Ectodermal cell (in vitro differentiated cells): ENCODE results near the gene NIT2.

Source experiments
- H3K27ac ChIP-seq: 2 replicates; pipeline ENCODE4 v1.7.0; 2013; ENCODE audit warnings: mild to moderate bottlenecking, low read depth, low read length; ENCODE audit not compliant: insufficient read depth, poor library complexity, severe bottlenecking
- H3K27me3 ChIP-seq: 2 replicates; pipeline ENCODE4 v1.7.0; 2013; ENCODE audit warnings: mild to moderate bottlenecking, low read length; ENCODE audit not compliant: insufficient read depth, control insufficient read depth, poor library complexity, severe bottlenecking
- H3K36me3 ChIP-seq: one replicate; pipeline ENCODE4 v1.7.0; 2013; ENCODE audit warnings: low read length; ENCODE audit not compliant: control insufficient read depth, insufficient read depth
- H3K4me1 ChIP-seq: one replicate; pipeline ENCODE4 v1.7.0; 2013; ENCODE audit warnings: low read length; ENCODE audit not compliant: control insufficient read depth, insufficient read depth
- H3K4me3 ChIP-seq: 2 replicates; pipeline ENCODE4 v1.7.0; 2013; ENCODE audit warnings: low read depth, low read length, control low read depth; ENCODE audit not compliant: insufficient read depth
- H3K9me3 ChIP-seq: 2 replicates; pipeline ENCODE4 v1.7.0; 2013; ENCODE audit warnings: mild to moderate bottlenecking, low read length, moderate library complexity; ENCODE audit not compliant: control insufficient read depth
- WGBS, 2 experiments: methylation state at CpG; one replicate each; pipeline ENCODE4 v1.1.7; 2013; ENCODE audit warnings: missing lambda C conversion rate in 2 of 2; 5-methylcytosine and 5-hydroxymethylcytosine counted together

The NIT2 gene

DNA sequence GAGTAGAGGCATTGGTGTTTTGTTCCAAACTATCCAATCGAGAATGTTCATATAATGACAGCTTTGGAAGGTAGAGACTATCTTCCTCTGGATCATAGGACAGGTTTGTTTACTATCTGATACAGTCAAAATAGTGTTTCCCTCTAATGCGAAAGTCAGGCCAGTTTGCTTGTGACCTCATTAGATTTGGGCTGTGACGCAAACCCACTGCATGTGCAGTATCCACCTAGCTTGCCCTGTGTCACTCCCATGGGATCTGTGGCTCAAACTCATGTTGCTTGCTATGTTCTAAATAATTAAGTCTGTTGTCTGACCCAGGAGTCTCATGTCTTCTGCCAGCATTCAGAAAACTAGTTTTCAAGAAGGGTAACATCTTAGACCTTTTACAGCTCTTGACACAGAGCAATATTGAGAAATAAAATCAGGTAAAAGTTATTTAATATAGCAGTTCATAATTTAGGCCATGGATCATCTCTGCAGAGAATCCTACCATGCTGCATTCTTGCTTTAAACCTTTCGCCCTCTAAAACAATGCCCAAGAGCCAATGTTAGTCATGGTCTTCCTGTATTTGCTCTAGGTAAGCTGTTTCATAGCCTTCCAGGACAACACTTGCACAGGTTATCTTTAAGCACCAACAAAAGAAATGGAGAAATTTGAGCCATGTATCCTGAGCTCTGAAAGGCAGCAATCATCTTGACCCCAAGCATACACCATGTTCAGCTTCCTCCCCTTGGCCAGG is 26.4 kb downstream of the NIT2 start:
- 93 to 95% methylated on average over 4 of the region's 4 CpGs for WGBS, 2 experiments

DNA sequence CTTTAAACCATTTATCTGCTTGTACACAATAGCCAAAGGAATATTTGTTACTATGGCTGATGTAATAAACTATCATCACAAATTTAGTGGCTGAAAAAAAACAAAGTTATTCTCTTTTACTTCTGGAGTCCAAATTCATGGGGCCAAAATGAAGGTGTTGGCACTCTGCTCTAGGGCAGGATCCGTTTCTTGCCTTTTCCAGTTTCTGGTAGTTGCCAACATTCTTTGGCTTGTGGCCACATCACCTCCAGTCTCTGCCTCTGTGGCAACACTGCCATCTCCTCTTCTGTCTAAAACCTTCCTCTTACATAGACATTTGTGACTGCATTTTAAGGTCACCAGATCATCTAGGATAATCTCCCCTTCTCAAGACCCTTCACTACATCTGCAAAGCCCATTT is 27.3 kb downstream of the NIT2 start:
- Histone ChIP-seq H3K27ac (no peak overlapping the region), H3K9me3 (no peaks in the 10 kb centered on the region), H3K4me1 (no peaks in the 10 kb centered on the region), H3K4me3 (no peak overlapping the region), H3K27me3 (no peaks in the 10 kb centered on the region), H3K36me3 (peaks cover 18% of the 10 kb centered on the region)
- 94 to 98% methylated on average over 1 of the region's 1 CpG for WGBS, 2 experiments

More for the DNA sequence above, 26.4 kb downstream of the NIT2 start:
- Histone ChIP-seq H3K27ac (no peak overlapping the region), H3K27me3 (no peaks in the 10 kb centered on the region), H3K4me1 (no peaks in the 10 kb centered on the region), H3K4me3 (no peak overlapping the region), H3K36me3 (peaks cover 14% of the 10 kb centered on the region), H3K9me3 (no peaks in the 10 kb centered on the region)

DNA sequence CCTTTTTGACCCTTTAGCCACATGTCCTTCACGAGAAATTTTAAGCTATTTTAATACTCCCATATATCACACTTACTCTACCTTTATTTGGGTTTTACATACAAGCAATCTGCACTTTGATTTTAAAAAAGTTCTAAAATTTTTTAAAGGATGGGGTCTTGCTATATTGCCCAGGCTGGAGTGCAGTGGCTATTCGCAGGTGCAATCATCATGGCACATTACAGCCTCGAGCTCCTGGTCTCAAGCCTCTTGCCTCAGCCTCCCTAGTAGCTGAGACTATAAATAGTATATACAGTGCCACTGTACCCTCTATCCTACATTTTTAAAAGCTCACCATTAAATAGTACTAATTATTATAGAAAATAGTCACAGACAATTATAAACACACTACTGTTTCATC is 29.9 kb downstream of the NIT2 start:
- Histone ChIP-seq H3K4me3 (no peak overlapping the region), H3K4me1 (no peaks in the 10 kb centered on the region), H3K36me3 (peaks cover 21% of the 10 kb centered on the region), H3K27me3 (no peaks in the 10 kb centered on the region), H3K27ac (no peak overlapping the region), H3K9me3 (no peaks in the 10 kb centered on the region)
- 95% methylated on average over 3 of the region's 3 CpGs for WGBS, 2 experiments

DNA sequence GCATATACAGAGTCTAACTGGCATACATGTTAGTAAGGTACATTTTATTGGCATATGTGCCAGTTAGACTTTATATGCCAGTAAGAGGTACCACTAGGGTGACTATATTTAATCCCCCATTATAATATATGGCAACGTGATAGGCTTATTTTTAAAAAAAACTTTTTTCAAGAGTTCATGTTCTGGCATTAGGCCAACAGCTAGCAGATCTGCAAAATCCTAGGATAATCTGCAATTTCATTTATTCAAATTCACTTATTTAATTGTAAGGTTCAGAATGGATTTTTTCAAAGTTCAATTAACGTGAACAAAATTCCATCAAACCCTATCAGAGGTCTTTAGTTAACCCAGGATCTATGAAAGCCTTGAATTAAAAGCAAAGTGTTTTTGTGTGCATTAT is 31.9 kb downstream of the NIT2 start:
- no peak overlapping the region for H3K4me3 ChIP-seq
- WGBS, 2 experiments = 89 to 93% methylated on average over 1 to 2 of the region's 2 CpGs
- H3K36me3 ChIP-seq = peaks cover 15% of the 10 kb centered on the region

DNA sequence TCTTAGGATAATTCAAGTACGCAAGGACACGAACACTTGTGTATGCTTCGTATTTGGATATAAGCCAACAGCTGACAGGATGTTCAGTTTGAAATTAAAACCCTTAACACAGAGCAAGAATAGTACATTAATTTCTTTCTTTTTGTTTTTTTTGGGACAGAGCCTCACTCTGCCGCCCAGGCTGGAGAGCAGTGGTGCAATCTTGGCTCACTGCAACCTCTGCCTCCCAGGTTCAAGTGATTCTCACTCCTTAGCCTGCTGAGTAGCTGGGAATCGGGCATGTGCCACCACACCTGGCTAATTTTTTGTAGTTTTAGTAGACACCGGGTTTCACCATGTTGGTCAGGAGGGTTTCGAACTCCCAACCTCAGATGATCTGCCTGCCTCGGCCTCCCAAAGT is 33.9 kb downstream of the NIT2 start:
- Histone ChIP-seq H3K9me3 (no peaks in the 10 kb centered on the region), H3K4me1 (no peaks in the 10 kb centered on the region), H3K36me3 (peaks cover 13% of the 10 kb centered on the region), H3K27ac (no peak overlapping the region), H3K27me3 (no peaks in the 10 kb centered on the region), H3K4me3 (no peak overlapping the region)
- 94% methylated on average over 8 of the region's 8 CpGs for WGBS, 2 experiments

More for the DNA sequence above, 31.9 kb downstream of the NIT2 start:
- H3K27ac ChIP-seq = no peak overlapping the region
- H3K27me3 ChIP-seq = no peaks in the 10 kb centered on the region
- H3K9me3 ChIP-seq = no peaks in the 10 kb centered on the region
- no peaks in the 10 kb centered on the region for H3K4me1 ChIP-seq

DNA sequence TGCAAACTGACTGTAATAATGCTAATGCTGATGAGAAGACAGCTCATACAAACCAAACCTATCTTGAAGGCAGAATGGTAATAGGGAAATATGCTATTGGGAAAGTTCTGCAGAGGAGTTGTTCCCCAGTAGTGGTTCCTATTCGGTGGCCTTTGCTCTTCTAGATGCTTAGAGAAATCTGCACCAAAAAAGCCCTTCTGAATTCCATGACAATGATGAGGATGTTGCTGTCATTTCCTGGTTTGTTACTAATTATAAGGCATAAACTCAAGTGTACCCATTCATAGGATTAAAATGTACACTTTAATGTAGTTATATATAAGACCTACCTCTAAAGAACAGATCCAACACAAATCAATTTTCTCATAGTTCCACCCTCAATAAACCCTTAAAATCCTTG is 36.2 kb downstream of the NIT2 start:
- no peaks in the 10 kb centered on the region for H3K4me1 ChIP-seq
- no peak overlapping the region for H3K27ac ChIP-seq
- H3K27me3 ChIP-seq = no peaks in the 10 kb centered on the region
- no peak overlapping the region for H3K4me3 ChIP-seq
- H3K36me3 ChIP-seq = peaks cover 13% of the 10 kb centered on the region
- WGBS, 2 experiments = 88 to 92% methylated on average over 1 of the region's 1 CpG
- H3K9me3 ChIP-seq = no peaks in the 10 kb centered on the region

DNA sequence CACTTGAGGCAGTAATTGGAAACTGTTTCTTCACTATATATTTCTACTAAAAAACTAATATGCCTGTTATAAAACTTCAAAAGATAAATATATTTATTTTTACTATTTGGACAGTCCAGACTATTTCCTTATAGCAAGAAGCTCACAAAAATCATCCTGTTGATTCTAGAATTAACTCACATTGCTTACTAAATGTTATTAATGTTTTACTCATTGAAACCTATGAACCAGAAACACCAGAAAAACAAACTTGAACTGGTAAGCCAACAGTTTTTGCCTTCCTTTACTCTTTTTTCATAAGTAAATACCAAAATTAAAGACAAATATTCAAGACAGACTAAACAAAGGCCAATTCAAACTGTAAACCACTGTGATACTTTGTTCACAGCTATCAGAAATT is 40.0 kb downstream of the NIT2 start:
- Histone ChIP-seq H3K9me3 (no peaks in the 10 kb centered on the region), H3K27ac (no peak overlapping the region), H3K36me3 (peaks cover 9% of the 10 kb centered on the region), H3K4me3 (no peak overlapping the region), H3K4me1 (no peaks in the 10 kb centered on the region), H3K27me3 (no peaks in the 10 kb centered on the region)

DNA sequence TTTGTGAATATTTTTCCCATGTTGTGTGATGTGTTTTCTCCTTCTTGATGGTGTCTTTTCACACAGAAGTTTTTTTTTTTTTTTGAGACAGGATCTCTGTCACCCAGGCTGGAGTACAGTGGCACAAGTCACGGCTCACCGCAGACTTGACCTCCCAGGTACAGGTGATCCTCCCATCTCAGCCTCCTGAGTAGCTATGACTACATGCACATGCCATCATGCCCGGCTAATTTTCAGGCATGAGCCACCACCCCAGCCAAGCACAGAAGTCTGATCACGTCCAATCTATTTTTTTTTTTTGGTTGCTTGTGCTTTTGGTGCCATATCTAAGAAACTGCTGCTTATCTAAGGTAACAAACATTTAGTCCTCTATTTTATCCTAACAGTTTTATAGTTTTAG is 41.7 kb downstream of the NIT2 start:
- Histone ChIP-seq H3K27me3 (no peaks in the 10 kb centered on the region), H3K27ac (no peak overlapping the region), H3K4me3 (no peak overlapping the region), H3K36me3 (peaks cover 13% of the 10 kb centered on the region), H3K9me3 (no peaks in the 10 kb centered on the region), H3K4me1 (no peaks in the 10 kb centered on the region)
- 92 to 94% methylated on average over 4 of the region's 4 CpGs for WGBS, 2 experiments

DNA sequence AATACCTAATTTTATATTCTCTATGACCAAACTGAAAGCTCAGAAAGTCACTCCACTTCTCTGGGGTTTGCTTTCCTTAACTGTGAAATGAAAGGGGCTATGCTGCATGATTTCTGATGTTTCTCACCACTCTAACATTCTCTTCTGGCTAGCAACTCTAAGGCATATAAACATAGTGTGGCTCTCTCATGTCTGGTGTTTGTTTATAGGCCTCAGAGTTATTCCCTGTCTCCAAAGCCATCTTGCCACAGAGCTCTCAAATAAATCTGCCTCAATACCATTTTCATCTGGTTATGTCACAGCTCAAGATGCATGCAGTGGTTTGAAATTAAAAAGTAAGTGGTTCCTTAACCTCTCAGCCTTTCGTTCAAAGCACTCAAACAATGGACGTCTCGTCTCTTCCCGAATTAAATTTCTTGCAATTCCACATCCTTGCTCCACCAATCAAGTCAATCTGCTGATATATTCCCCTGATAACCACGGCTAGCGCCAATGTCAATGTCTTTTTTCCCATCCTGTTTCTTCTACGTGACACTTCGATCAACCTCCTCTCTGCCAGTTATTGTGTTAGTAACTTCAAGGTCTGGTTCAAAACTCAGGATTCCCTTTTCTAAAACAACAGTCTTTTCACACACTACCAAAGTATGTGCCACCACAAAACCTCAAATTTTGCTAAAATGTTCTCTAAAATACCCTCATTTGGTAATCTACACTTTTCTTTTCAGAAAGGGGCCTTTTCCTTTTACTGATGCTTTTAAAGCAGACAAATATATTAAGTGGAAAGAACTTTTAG is 50.4 kb downstream of the NIT2 start:
- H3K27ac ChIP-seq = no peak overlapping the region
- no peaks in the 10 kb centered on the region for H3K27me3 ChIP-seq
- H3K4me3 ChIP-seq = no peak overlapping the region
- no peaks in the 10 kb centered on the region for H3K4me1 ChIP-seq
- WGBS, 2 experiments = 83 to 84% methylated on average over 8 of the region's 8 CpGs
- peaks cover 16% of the 10 kb centered on the region for H3K36me3 ChIP-seq
- H3K9me3 ChIP-seq = no peaks in the 10 kb centered on the region

DNA sequence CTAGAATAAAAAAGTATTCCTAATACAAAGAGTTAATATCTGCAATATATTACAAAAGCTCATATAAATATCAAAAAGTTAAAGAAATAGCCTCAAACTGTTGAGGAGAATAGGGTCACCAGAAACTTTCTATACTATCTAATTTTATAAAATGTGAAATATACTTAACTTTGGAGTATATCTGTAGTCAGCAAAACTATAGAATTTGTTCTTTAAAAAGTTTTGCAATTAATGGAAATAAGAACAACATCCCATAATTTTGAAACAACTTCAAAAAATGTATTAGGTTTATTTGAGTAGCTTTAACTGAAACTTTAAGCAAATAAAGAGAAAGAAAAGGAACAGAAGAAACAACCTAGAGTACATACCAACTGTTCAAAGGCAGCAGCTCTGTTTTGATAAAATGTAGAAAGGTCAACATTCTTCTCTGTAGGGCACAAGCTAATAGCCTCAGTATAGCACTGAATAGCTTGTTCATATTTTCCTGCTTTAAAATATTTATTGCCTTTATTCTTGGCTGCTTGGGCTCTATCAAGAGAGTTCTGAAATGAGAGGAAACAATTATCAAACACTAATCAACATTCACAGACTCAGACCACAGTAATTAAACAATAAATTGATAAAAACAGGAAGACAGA is 52.0 kb downstream of the NIT2 start:
- H3K27ac ChIP-seq = no peak overlapping the region
- H3K27me3 ChIP-seq = no peaks in the 10 kb centered on the region
- H3K4me3 ChIP-seq = no peak overlapping the region
- H3K4me1 ChIP-seq = no peaks in the 10 kb centered on the region
- peaks cover 12% of the 10 kb centered on the region for H3K36me3 ChIP-seq
- H3K9me3 ChIP-seq = no peaks in the 10 kb centered on the region
